Measurements from ENCODE around the gene SFXN5. TPM values are rescaled to one million over a fixed set of nuclear protein-coding genes. Genes with fewer than 3 reads are reported as not detected.

Gene SFXN5
- total RNA-seq, 1 donor from 2014 or later = 21.8 TPM

DNA sequence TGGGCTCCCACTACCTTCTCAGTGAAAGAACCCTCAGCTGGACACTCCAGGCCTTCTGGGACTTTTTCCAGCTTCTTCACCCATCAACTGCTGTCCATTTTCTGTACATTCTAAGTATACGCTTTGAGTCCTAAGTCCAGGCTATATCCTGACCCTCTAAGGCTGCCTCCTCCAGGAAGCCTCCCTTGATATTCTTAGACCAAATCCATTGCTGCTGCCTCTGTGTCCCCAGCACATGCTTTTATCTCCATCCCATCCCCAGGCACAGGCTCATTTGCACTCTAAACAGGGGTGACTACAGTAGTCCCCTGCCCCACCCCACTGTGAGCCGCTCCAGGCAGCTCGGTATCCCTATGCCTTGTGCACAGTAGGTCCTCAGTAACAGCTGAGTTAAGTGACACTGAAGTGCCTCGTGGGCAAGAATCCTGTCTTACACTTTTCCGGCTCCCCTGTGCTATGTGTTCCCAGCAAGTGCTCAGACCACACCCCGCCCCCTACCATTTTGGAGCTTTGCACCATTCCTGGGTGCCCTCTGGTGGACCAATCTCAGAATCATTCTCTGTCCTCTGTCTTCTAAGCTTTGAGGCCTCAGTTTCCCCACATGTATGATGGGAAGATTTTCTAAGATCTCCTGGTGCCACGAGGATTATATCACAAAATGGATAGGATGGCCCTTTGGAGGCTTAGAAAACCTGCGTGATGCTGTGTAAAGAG is 119.2 kb downstream of the SFXN5 start:
- H3K4me1 Mint-ChIP-seq = peaks cover 14% of the 10 kb centered on the region
- H3K9me3 Mint-ChIP-seq = no peaks in the 10 kb centered on the region
- peaks cover 32% of the 10 kb centered on the region for H3K27me3 Mint-ChIP-seq (ENCODE audit: low read depth)
- peaks cover 7% of the 10 kb centered on the region for H3K36me3 Mint-ChIP-seq (ENCODE audit: low read depth)
- TF ChIP-seq, protein P1, sequence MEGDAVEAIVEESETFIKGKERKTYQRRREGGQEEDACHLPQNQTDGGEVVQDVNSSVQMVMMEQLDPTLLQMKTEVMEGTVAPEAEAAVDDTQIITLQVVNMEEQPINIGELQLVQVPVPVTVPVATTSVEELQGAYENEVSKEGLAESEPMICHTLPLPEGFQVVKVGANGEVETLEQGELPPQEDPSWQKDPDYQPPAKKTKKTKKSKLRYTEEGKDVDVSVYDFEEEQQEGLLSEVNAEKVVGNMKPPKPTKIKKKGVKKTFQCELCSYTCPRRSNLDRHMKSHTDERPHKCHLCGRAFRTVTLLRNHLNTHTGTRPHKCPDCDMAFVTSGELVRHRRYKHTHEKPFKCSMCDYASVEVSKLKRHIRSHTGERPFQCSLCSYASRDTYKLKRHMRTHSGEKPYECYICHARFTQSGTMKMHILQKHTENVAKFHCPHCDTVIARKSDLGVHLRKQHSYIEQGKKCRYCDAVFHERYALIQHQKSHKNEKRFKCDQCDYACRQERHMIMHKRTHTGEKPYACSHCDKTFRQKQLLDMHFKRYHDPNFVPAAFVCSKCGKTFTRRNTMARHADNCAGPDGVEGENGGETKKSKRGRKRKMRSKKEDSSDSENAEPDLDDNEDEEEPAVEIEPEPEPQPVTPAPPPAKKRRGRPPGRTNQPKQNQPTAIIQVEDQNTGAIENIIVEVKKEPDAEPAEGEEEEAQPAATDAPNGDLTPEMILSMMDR (conservative IDR thresholded peaks at IDR 0.05) = no peak
- DNase-seq (ENCODE audit: low read depth, low spot score) = no peak
- H3K4me3 Mint-ChIP-seq = no peak overlapping the region
- no peak overlapping the region for H3K27ac Mint-ChIP-seq (ENCODE audit: unreplicated experiment)

DNA sequence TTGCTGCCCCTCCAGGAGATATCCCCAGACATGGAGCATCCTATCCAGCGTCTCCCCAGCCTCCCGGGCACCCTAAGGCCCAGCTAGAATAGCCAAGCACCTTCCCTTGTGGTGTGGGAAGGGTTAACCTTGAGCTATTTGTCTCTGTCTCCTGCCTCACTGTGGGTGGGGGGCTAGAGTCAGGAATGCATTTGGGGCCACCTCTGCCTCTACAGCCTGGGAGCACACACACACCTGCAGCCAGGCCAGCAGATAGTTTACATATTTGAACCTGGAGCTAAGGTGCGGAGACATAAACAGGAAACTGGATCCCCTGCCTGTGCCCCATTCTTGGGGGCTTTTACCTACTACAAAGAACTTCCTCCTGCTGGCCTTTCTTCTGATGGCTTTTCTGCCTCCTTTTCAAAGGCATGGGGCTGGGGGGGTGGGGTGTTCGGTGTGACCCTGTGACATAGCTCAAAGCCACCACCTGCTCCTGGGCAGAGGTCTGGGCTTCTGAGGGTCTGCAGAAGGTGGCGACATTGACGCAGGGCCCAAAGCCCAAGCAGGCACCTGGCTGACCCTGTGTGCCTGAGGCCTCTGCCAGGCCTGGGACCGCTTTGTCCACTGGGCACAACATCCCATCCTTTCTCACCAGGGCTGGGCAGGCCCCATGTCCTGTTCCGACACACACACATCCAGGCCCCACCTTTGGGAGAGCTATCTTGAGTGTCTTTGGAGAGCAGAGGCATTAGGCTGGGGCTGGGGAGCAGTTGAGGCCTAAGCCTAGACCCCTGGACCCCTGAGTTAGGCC is 120.0 kb downstream of the SFXN5 start:
- no peaks in the 10 kb centered on the region for H3K9me3 Mint-ChIP-seq
- no peak for DNase-seq (ENCODE audit: low read depth, low spot score)
- no peak overlapping the region for H3K4me3 Mint-ChIP-seq
- peak overlapping the region; percentile 75 for H3K27ac Mint-ChIP-seq (ENCODE audit: unreplicated experiment)
- TF ChIP-seq, protein P1 (conservative IDR thresholded peaks at IDR 0.05) = no peak
- peaks cover 26% of the 10 kb centered on the region for H3K27me3 Mint-ChIP-seq (ENCODE audit: low read depth)
- peaks cover 14% of the 10 kb centered on the region for H3K4me1 Mint-ChIP-seq
- peaks cover 3% of the 10 kb centered on the region for H3K36me3 Mint-ChIP-seq (ENCODE audit: low read depth)

DNA sequence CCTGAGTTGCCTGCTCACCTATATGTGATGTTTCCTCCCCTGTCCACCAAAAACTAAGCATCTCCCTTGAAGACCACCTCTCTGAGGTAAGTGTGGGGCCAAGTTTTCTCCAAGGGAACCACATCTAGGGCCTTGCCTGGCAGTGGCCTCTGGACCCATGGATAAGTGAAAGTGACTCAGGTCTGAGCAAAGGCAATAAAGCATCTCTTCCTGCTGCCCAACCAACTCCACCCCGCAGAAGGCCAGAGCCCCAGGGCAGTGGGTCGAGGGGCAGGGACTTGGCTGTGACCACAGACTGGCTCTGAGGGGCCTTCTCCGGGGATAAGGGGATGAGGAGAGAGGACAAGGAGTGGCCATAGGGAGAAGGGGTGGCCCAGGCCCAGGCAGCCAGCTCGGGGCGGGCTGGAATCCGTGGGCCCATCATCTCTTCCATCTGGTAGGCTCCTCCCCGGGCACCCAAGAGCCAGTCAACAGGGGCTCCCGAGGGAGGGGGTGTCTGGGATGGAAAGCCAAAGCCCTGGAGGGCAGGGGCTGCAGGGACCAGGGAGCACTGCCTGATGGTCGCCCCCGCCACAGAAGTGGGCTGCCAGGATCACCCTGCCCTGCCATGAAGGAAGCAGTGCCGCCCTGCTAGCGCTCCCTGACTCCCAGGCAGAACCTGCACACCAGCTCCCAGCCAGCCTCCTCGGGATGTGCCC is 120.8 kb downstream of the SFXN5 start:
- Mint-ChIP-seq H3K36me3 (ENCODE audit: low read depth) (peaks cover 3% of the 10 kb centered on the region), H3K9me3 (no peaks in the 10 kb centered on the region), H3K4me3 (no peak overlapping the region), H3K4me1 (peaks cover 13% of the 10 kb centered on the region), H3K27me3 (ENCODE audit: low read depth) (peaks cover 23% of the 10 kb centered on the region), H3K27ac (ENCODE audit: unreplicated experiment) (no peak overlapping the region)
- DNase-seq (ENCODE audit: low read depth, low spot score) = no peak
- TF ChIP-seq, protein P1 (conservative IDR thresholded peaks at IDR 0.05) = no peak

DNA sequence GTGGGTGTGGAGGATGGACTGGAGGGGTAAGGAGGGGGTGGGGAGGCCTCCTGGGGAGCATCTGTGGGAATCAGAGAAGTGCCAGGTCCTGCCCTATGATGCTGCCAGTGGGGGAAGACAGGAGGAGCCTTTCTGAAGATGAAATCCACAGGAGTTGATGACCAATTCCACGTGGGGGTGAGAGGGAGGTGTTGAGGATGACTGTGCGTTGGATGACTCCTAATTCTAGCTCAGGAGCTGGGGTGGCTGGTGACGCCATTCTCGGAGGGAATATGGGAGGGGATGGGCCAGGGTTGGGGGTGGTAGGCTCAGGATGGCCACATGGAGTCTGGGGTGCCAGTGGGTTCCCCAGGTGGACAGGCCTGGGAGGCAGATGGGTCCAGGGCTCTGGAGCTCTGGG is 121.9 kb downstream of the SFXN5 start:
- no peak for DNase-seq (ENCODE audit: low read depth, low spot score)
- TF ChIP-seq, protein P1 (conservative IDR thresholded peaks at IDR 0.05) = no peak
- H3K36me3 Mint-ChIP-seq (ENCODE audit: low read depth) = no peaks in the 10 kb centered on the region
- peaks cover 15% of the 10 kb centered on the region for H3K27me3 Mint-ChIP-seq (ENCODE audit: low read depth)
- H3K9me3 Mint-ChIP-seq = no peaks in the 10 kb centered on the region
- H3K27ac Mint-ChIP-seq (ENCODE audit: unreplicated experiment) = no peak overlapping the region
- no peak overlapping the region for H3K4me3 Mint-ChIP-seq
- H3K4me1 Mint-ChIP-seq = peaks cover 2% of the 10 kb centered on the region

DNA sequence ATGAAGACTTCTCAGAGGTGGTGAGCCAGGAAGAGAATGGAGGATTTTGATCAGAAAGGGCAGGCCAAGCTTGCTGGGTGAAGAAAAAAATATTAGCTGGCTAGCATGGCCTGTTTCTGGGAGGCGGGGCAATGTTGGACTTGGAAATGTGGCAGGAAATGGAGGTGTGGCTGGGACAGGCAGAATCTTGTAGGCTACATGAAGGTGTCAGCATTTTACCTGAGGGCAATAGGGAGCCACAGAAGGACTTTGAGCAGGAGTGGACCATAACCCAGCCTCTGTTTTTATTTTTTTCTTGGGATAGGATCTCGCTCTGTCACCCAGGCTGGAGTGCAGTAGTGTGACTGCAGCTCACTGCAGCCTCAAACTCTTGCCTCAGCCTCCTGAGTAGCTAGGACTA is 122.5 kb downstream of the SFXN5 start:
- Mint-ChIP-seq H3K36me3 (ENCODE audit: low read depth) (no peaks in the 10 kb centered on the region), H3K9me3 (no peaks in the 10 kb centered on the region), H3K4me3 (no peak overlapping the region), H3K27me3 (ENCODE audit: low read depth) (peaks cover 14% of the 10 kb centered on the region), H3K4me1 (no peaks in the 10 kb centered on the region), H3K27ac (ENCODE audit: unreplicated experiment) (no peak overlapping the region)
- no peak for DNase-seq (ENCODE audit: low read depth, low spot score)
- TF ChIP-seq, protein P1 (conservative IDR thresholded peaks at IDR 0.05) = no peak

All from neural crest cell (in vitro differentiated cells).